Mucosa of stomach (tissue), 1 donor: ENCODE results near the gene PDK2.

Experiments used
- H3K27me3 ChIP-seq: one replicate; pipeline ENCODE4 v1.7.0; 2013; ENCODE audit warnings: mild to moderate bottlenecking, low read length; ENCODE audit not compliant: control insufficient read depth, insufficient read depth
- H3K36me3 ChIP-seq: one replicate; pipeline ENCODE4 v1.7.0; 2013; ENCODE audit warnings: low read length; ENCODE audit not compliant: control insufficient read depth, insufficient read depth
- H3K4me1 ChIP-seq: one replicate; pipeline ENCODE4 v1.7.0; 2013; ENCODE audit warnings: mild to moderate bottlenecking, low read length; ENCODE audit not compliant: control insufficient read depth, insufficient read depth
- H3K4me3 ChIP-seq: one replicate; pipeline ENCODE4 v1.7.0; 2013; ENCODE audit warnings: low read length
- H3K9ac ChIP-seq: one replicate; pipeline ENCODE4 v1.7.0; 2013; ENCODE audit warnings: mild to moderate bottlenecking, low read length, moderate library complexity
- H3K9me3 ChIP-seq: one replicate; pipeline ENCODE4 v1.7.0; 2013; ENCODE audit warnings: mild to moderate bottlenecking, low read length, moderate library complexity; ENCODE audit not compliant: control insufficient read depth
- donor health status: Pancreatic carcinoma.

The PDK2 gene

DNA sequence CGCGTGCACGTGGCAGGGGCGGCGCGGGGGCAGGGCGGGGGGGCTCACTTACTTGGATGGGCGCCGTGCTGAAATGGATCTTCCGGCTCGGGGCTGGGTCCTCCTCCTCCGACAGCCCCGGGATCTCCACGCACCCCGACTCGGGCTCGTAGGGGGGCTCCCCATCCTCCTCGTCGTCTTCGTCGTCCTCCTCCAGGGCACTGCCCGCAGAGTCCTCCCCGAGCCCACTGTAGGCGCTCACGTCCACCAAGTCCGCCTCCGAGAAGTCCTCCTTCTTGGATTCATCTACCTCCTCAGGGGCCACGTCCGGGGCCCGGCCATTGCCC lies 53.9 kb downstream of the PDK2 start:
- Histone ChIP-seq H3K9ac (peak overlapping the region; percentile 55), H3K9me3 (no peaks in the 10 kb centered on the region), H3K4me3 (no peak overlapping the region), H3K36me3 (peaks cover 7% of the 10 kb centered on the region), H3K4me1 (peaks cover 70% of the 10 kb centered on the region), H3K27me3 (no peaks in the 10 kb centered on the region)

DNA sequence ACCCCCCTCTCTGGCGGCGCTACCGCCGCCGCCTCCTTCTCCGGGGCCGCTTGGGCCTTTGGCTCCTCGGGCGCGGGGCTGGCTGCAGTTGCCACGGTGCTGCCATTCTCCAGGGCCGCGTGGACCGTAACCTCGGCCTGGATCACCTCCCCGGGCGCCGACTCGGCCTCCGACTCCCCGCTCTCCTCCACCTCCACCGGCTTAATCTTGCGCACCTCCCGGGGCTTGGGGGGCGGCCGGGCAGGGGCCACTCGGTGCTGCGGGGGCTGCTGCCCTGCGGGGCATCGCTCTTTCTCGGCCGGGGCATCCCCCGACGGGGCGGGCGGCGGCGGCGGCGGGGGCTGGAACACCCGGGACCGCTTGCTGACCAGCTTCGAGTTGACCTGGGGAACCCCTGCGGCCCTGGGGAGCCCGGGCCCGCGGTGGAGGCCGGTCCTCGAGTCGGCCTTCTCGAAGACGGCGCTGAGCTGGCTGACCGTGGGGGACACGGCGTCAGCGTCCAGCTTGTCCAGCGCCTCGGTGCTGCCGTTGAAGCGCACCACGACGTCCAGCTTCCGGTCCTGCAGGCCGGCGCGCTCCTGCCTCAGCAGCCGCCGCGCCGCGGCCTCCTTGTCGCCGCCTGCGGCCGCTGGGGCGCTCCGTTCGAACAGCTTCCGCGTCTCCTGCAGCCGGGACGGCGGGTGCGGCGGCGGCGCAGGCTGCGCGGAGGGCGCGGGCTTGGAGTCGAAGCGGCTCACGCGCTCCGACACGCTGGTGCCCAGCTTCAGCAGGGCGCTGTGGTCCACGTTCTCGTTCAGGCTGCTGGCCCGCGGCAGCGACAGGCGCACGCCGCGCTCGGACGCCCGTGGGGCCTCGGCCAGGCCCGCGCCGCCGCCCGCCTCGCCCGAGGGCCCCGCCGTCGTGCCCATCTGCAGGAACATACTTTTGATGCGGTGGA lies 54.5 kb downstream of the PDK2 start:
- Histone ChIP-seq H3K9ac (peak overlapping the region; percentile 75), H3K4me3 (no peak overlapping the region), H3K9me3 (no peaks in the 10 kb centered on the region), H3K27me3 (no peaks in the 10 kb centered on the region), H3K36me3 (peaks cover under 1% of the 10 kb centered on the region), H3K4me1 (peaks cover 64% of the 10 kb centered on the region)

GRCh38 chr17:50150354-50151040 lies 55.3 kb downstream of the PDK2 start, which contains the start of gene PPP1R9B:
PPP1R9B (minus strand) TSS chr17:50150677; CDS start chr17:50150513, 164 bp downstream.
- Histone ChIP-seq H3K4me3 (peak within 1 kb of the TSS; percentile 83), H3K9ac (peak within 1 kb of the TSS; percentile 77), H3K27me3 (no peaks in the 10 kb centered on the region), H3K4me1 (peaks cover 56% of the 10 kb centered on the region), H3K9me3 (no peaks in the 10 kb centered on the region), H3K36me3 (no peaks in the 10 kb centered on the region)

- peaks cover 48% of the 10 kb centered on the region for H3K4me1 ChIP-seq
- H3K9ac ChIP-seq: peak overlapping the region; percentile 77
Measured at GRCh38 chr17:50151041-50151936, 56.1 kb downstream of the PDK2 start.

GRCh38 chr17:50151937-50152547 lies 56.9 kb downstream of the PDK2 start:
- Histone ChIP-seq H3K4me1 (peaks cover 40% of the 10 kb centered on the region), H3K36me3 (no peaks in the 10 kb centered on the region), H3K9me3 (no peaks in the 10 kb centered on the region), H3K9ac (peak overlapping the region; percentile 71), H3K27me3 (no peaks in the 10 kb centered on the region), H3K4me3 (peak overlapping the region; percentile 62)

More at GRCh38 chr17:50151041-50151936, 56.1 kb downstream of the PDK2 start:
- H3K9me3 ChIP-seq: no peaks in the 10 kb centered on the region
- H3K36me3 ChIP-seq: no peaks in the 10 kb centered on the region
- H3K27me3 ChIP-seq: no peaks in the 10 kb centered on the region
- H3K4me3 ChIP-seq: peak overlapping the region; percentile 83

DNA sequence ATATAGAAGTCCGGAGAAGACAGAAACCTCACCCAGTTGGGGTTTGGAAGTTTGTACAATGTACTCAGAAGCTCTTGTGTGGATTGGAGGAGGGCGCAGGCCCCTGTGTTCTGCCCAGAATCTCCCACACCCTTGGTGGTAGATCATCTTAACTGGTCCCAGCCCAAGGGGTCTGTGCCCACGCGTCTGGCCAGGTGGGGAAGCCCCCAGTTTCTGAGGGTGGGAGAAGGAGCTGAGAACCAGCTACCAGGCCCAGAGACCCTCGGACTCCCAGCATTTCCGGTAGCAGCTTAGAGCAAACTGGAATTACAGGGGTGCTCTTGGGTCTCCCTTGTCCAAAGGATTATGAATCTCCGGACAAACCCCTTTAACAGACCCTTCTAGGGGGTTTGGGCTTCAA lies 57.6 kb downstream of the PDK2 start:
- Histone ChIP-seq H3K27me3 (no peaks in the 10 kb centered on the region), H3K9ac (peak overlapping the region; percentile 71), H3K9me3 (no peaks in the 10 kb centered on the region), H3K4me3 (no peak overlapping the region), H3K36me3 (no peaks in the 10 kb centered on the region), H3K4me1 (peaks cover 33% of the 10 kb centered on the region)

DNA sequence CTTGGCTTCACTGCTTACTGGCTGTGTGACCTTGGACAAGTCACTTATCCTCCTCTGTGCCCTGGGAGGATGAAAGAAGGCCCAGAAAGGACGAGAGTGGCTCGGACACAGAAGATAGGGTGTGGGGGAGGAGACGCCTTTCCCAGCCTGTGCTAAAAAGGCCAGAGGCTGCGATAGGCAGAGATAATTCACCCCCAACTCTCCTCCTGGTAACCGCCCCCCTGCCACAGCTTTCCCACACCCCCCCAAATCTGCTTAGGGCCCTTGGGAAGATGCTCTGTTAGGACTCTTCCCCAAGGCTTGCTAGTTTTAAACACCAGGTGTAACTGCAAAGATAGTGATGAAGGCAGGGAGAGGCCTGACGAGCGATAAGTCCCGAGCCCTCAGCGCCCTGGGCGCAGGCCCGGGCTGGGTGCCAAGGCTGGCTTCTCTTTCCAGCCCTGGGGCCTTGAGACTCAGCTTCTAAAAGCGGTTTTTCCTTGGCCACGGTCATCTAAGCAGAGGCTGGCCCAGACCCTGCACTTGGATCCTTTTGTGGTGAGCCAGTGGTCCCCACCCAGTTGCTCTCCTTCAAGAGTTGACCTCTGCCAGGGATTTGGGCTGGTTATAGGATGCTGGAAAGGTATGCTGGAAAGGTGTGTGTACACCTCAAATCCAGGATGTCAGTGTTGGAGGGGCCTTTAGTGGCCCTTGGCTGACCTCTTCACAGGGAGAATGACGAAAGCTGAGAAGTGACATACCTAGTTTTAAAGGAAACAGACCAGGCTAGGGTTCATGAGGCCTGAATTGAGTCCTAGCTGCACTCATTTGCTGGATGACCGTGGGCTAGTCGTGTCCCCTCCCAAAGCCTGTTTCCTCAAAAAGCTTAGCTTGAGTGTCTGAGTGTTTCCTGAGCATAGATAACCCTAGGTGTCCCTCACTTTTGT lies 58.8 kb downstream of the PDK2 start:
- no peaks in the 10 kb centered on the region for H3K27me3 ChIP-seq
- H3K9ac ChIP-seq: no peak overlapping the region
- H3K9me3 ChIP-seq: no peaks in the 10 kb centered on the region
- H3K4me1 ChIP-seq: peaks cover 25% of the 10 kb centered on the region
- H3K36me3 ChIP-seq: no peaks in the 10 kb centered on the region
- no peak overlapping the region for H3K4me3 ChIP-seq

GRCh38 chr17:50154604-50155003 lies 59.5 kb downstream of the PDK2 start:
- no peaks in the 10 kb centered on the region for H3K9me3 ChIP-seq
- H3K36me3 ChIP-seq: no peaks in the 10 kb centered on the region
- H3K9ac ChIP-seq: no peak overlapping the region
- peaks cover 25% of the 10 kb centered on the region for H3K4me1 ChIP-seq
- no peaks in the 10 kb centered on the region for H3K27me3 ChIP-seq
- no peak overlapping the region for H3K4me3 ChIP-seq

GRCh38 chr17:50155115-50155819 lies 60.1 kb downstream of the PDK2 start:
- H3K9ac ChIP-seq: no peak overlapping the region
- no peak overlapping the region for H3K4me3 ChIP-seq
- H3K36me3 ChIP-seq: no peaks in the 10 kb centered on the region
- H3K27me3 ChIP-seq: no peaks in the 10 kb centered on the region
- H3K9me3 ChIP-seq: no peaks in the 10 kb centered on the region
- H3K4me1 ChIP-seq: peaks cover 25% of the 10 kb centered on the region

DNA sequence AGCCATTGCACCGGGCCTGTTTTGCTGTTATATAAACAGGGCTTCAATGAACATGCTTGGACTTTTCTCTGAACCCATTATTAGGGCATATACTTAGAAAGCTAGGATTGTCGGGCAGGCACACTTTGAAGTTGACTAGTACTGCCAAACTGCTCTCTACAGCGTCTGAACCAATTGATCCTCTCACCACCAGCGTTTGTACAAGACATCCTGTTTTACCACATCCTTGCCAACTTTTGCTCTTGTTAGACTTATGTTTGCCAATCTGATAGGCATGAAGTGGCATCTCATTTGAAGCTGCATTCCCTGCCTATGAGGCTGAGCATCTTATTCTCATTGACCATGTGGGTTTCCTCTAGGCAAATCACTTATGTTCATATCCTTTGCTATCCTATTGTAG lies 62.7 kb downstream of the PDK2 start:
- no peaks in the 10 kb centered on the region for H3K27me3 ChIP-seq
- H3K9ac ChIP-seq: no peak overlapping the region
- H3K9me3 ChIP-seq: no peaks in the 10 kb centered on the region
- peaks cover 23% of the 10 kb centered on the region for H3K4me1 ChIP-seq
- H3K36me3 ChIP-seq: no peaks in the 10 kb centered on the region
- no peak overlapping the region for H3K4me3 ChIP-seq
